WTC11 (cell line): ENCODE measurements around the gene FEM1B.

Experiments used
- CTCF ChIP-seq: fragments of 200-600 bp; IDR thresholded peaks from 2 replicates; pipeline ENCODE4 v1.8.0; 2022; ENCODE audit warnings: antibody characterized with exemption
- FOXP4 ChIP-seq: sonication (generic); formaldehyde crosslinking; IDR thresholded peaks from 2 replicates; pipeline ENCODE4 v1.8.0; 2022; ENCODE audit warnings: mild to moderate bottlenecking, missing genetic modification reagents

GRCh38 chr15:68335251-68335650, 57.7 kb downstream of the FEM1B start:
- TF ChIP-seq CTCF (no peak), FOXP4 (no peak)
